ENCODE results near the gene CD40. TPM values are rescaled to one million over a fixed set of nuclear protein-coding genes. Genes with fewer than 3 reads are reported as not detected.
A peak's percentile ranks its signal among the peaks of the same experiment; 100 is the strongest.
"Not testable (repeated sequence)": the region's sequence is repeated elsewhere in the genome, so short reads cannot be mapped to it uniquely, and the experiment has no call there.

The CD40 gene
- total and polyA plus RNA-seq, 12 donors = 4.5 to 20.5 (median 9.4) TPM

- intact Hi-C loops (cut with DNase I) = loop anchor here in 1 of 2 donors (10.0 kb wide), 1 partner anchor 79 kb away; no protein-coding TSS in a partner anchor
- H3K4me1 ChIP-seq (replicated peaks in 1 of 2) = peaks cover 5 to 10% of the 10 kb centered on the region in 2 donors
- H3K27me3 ChIP-seq = no peaks in the 10 kb centered on the region
- H3K27ac ChIP-seq = no peak overlapping the region
- WGBS, 4 donors = 57 to 82% (median 71%) methylated on average over 2 of the region's 2 CpGs
- H3K36me3 ChIP-seq (replicated peaks in 1 of 2) = no peaks in the 10 kb centered on the region
- no peak for DNase-seq
- H3K4me3 ChIP-seq = no peak overlapping the region
- TF ChIP-seq POLR2A (IDR thresholded peaks at IDR 0.05) = no peak
- no peak for TF ChIP-seq CTCF (IDR thresholded peaks at IDR 0.05)
- no peaks in the 10 kb centered on the region for H3K9me3 ChIP-seq (replicated peaks in 1 of 3)
These were observed 24.6 kb upstream of the CD40 start for GRCh38 chr20:46093531-46093930.

- H3K36me3 ChIP-seq (replicated peaks in 1 of 2) = no peaks in the 10 kb centered on the region
- no peaks in the 10 kb centered on the region for H3K27me3 ChIP-seq
These were observed 18.4 kb upstream of the CD40 start for GRCh38 chr20:46099491-46100287.

GRCh38 chr20:46100444-46100843, 17.7 kb upstream of the CD40 start:
- H3K27ac ChIP-seq; DNase-seq; H3K4me3 ChIP-seq; H3K27me3 ChIP-seq; H3K4me1 ChIP-seq (replicated peaks in 1 of 2); intact Hi-C loops (cut with DNase I); H3K36me3 ChIP-seq (replicated peaks in 1 of 2); H3K9me3 ChIP-seq (replicated peaks in 1 of 3): not testable (repeated sequence)
- WGBS, 4 donors = 79 to 86% (median 80%) methylated on average over 7 of the region's 7 CpGs

More at GRCh38 chr20:46099491-46100287, 18.4 kb upstream of the CD40 start:
- intact Hi-C loops (cut with DNase I) = loop anchor here in 1 of 2 donors (10.0 kb wide), 1 partner anchor 85 kb away; no protein-coding TSS in a partner anchor
- Histone ChIP-seq H3K4me3 (no peak overlapping the region), H3K27ac (no peak overlapping the region), H3K4me1 (replicated peaks in 1 of 2) (no peaks in the 10 kb centered on the region), H3K9me3 (replicated peaks in 1 of 3) (no peaks in the 10 kb centered on the region)
- 53 to 78% (median 64%) methylated on average over 14 to 48 of the region's 48 CpGs for WGBS, 4 donors
- TF ChIP-seq CTCF (IDR thresholded peaks at IDR 0.05) = peak in 1 of 6 experiments; percentile 10
- no peak for TF ChIP-seq POLR2A (IDR thresholded peaks at IDR 0.05)
- DNase-seq = peak in 2 of 7 donors; percentile 8 to 17

GRCh38 chr20:46100988-46101387, 17.1 kb upstream of the CD40 start:
- no peak overlapping the region for H3K4me3 ChIP-seq
- intact Hi-C loops (cut with DNase I) = no loop called here
- no peaks in the 10 kb centered on the region for H3K36me3 ChIP-seq (replicated peaks in 1 of 2)
- no peaks in the 10 kb centered on the region for H3K4me1 ChIP-seq (replicated peaks in 1 of 2)
- H3K27me3 ChIP-seq = no peaks in the 10 kb centered on the region
- no peaks in the 10 kb centered on the region for H3K9me3 ChIP-seq (replicated peaks in 1 of 3)
- no peak for TF ChIP-seq POLR2A (IDR thresholded peaks at IDR 0.05)
- TF ChIP-seq CTCF (IDR thresholded peaks at IDR 0.05) = no peak
- no peak for DNase-seq
- 68 to 71% (median 70%) methylated on average over 5 of the region's 5 CpGs for WGBS, 4 donors
- no peak overlapping the region for H3K27ac ChIP-seq

GRCh38 chr20:46101957-46102356, 16.2 kb upstream of the CD40 start:
- Histone ChIP-seq H3K4me3 (no peak overlapping the region), H3K9me3 (replicated peaks in 1 of 3) (no peaks in the 10 kb centered on the region), H3K4me1 (replicated peaks in 1 of 2) (no peaks in the 10 kb centered on the region), H3K27ac (no peak overlapping the region), H3K27me3 (no peaks in the 10 kb centered on the region), H3K36me3 (replicated peaks in 1 of 2) (no peaks in the 10 kb centered on the region)
- TF ChIP-seq CTCF (IDR thresholded peaks at IDR 0.05) (no peak), POLR2A (IDR thresholded peaks at IDR 0.05) (no peak)
- intact Hi-C loops (cut with DNase I) = no loop called here
- no peak for DNase-seq
- 78 to 85% (median 82%) methylated on average over 3 of the region's 3 CpGs for WGBS, 4 donors
